K562 (cell line): ENCODE data around the gene TLR1. TPM values are rescaled to one million over a fixed set of nuclear protein-coding genes. Genes with fewer than 3 reads are reported as not detected.
A peak's percentile ranks its signal among the peaks of the same experiment; 100 is the strongest.

Experiments
- ATAC-seq: fragments of 200-7000 bp; cut with Tn5 transposase; 3 replicates; pipeline ENCODE4 v1.9.1; 2020; ENCODE audit warnings: moderate library complexity
- BruUV-seq: library from RNA; stranded (reverse); fragments of 400-500 nt; replicated peaks from 2 replicates; lab custom pipeline; 2021; lab: Mats Ljungman, UMichigan
- CTCF ChIA-PET: fragments of 300-600 bp; formaldehyde crosslinking; extraction: SDS; loops from one replicate; lab custom pipeline; 2021; ENCODE audit warnings: low intra/inter-chr PET ratio; lab: Yijun Ruan, JAX
- POLR2A ChIA-PET: fragments of 300-600, 350-650 bp; sonication (Branson Sonifier 250); formaldehyde crosslinking; extraction: SDS; loops from one replicate; lab custom pipeline; 2021; ENCODE audit warnings: antibody characterized with exemption, inconsistent platforms; lab: Yijun Ruan, JAX
- DNase-seq, 4 experiments: peaks; one replicate each; pipeline versions ENCODE4 v3.0.0 to v3.0.0-alpha.2; 2011 to 2018; ENCODE audit warnings: low spot score in 3 of 4, mixed read lengths in 3 of 4; ENCODE audit errors: extremely low read depth in 1 of 4
- FAIRE-seq: peaks from 2 replicates; lab custom pipeline; 2011; peaks lifted over from hg19 to GRCh38; lab: Jason Lieb, UNC
- H2AFZ ChIP-seq: 2 replicates; pipeline ENCODE4 v1.6.0; 2011; ENCODE audit warnings: low read depth, low read length, control low read depth, inconsistent platforms
- H3K27ac ChIP-seq: fragments of 200-600 bp; 3 replicates; pipeline ENCODE4 v1.8.0; 2011; ENCODE audit warnings: low read depth, mild to moderate bottlenecking, control low read depth, inconsistent platforms, low read length, moderate library complexity, mixed read lengths; ENCODE audit errors: extremely low read depth
- H3K27me3 ChIP-seq, 2 experiments: fragments of 300-600 bp in 1 of 2; 2 replicates in 1 of 2; 3 replicates in 1 of 2; pipeline versions ENCODE4 v1.6.0 to v1.8.0; 2011; ENCODE audit warnings: inconsistent platforms in 2 of 2, low read length in 2 of 2, mild to moderate bottlenecking in 1 of 2, mixed read lengths in 1 of 2, moderate library complexity in 1 of 2; ENCODE audit not compliant: control insufficient read depth in 2 of 2, insufficient read depth in 2 of 2
- H3K36me3 ChIP-seq: fragments of 300-600 bp; 3 replicates; pipeline ENCODE4 v1.8.0; 2011; ENCODE audit warnings: mild to moderate bottlenecking, low read length, inconsistent platforms; ENCODE audit not compliant: control insufficient read depth, insufficient read depth
- H3K4me1 ChIP-seq, 2 experiments: fragments of 200-600 bp in 1 of 2; replicated peaks in 1 of 2; 2 replicates in 1 of 2; 3 replicates in 1 of 2; pipeline versions ENCODE4 v1.5.1 to v1.8.0; 2011; ENCODE audit warnings: inconsistent platforms in 2 of 2, low read length in 2 of 2, mild to moderate bottlenecking in 1 of 2, mixed read lengths in 1 of 2, moderate library complexity in 1 of 2; ENCODE audit not compliant: control insufficient read depth in 2 of 2, insufficient read depth in 2 of 2
- H3K4me2 ChIP-seq: 2 replicates; pipeline ENCODE4 v1.6.1; 2011; ENCODE audit warnings: low read length, control low read depth, inconsistent platforms, mixed read lengths; ENCODE audit not compliant: insufficient read depth
- H3K4me3 ChIP-seq: fragments of 200-600 bp; sonication (generic), shearing (Covaris generic); 2 replicates; pipeline ENCODE4 v1.5.1; 2016; ENCODE audit warnings: control low read depth, inconsistent platforms
- H3K79me2 ChIP-seq: fragments of 200-600 bp; 3 replicates; pipeline ENCODE4 v1.8.0; 2011; ENCODE audit warnings: low read length, inconsistent platforms; ENCODE audit not compliant: control insufficient read depth, insufficient read depth
- H3K9ac ChIP-seq, 2 experiments: 2 replicates each; pipeline versions ENCODE4 v1.6.0 to v1.6.1; 2011; ENCODE audit warnings: low read depth in 2 of 2, low read length in 2 of 2, control low read depth in 1 of 2, inconsistent platforms in 1 of 2, mild to moderate bottlenecking in 1 of 2, mixed read lengths in 1 of 2; ENCODE audit not compliant: insufficient read depth in 1 of 2
- H3K9me1 ChIP-seq: one replicate; pipeline ENCODE4 v1.6.0; 2011; ENCODE audit warnings: inconsistent platforms, mild to moderate bottlenecking, low read length, moderate library complexity; ENCODE audit not compliant: control insufficient read depth, insufficient read depth
- H3K9me3 ChIP-seq: replicated peaks from 2 replicates; pipeline ENCODE4 v1.5.1; 2011; ENCODE audit warnings: low read depth, low read length, inconsistent platforms; ENCODE audit not compliant: control insufficient read depth, insufficient read depth
- H4K20me1 ChIP-seq: replicated peaks from 2 replicates; pipeline ENCODE4 v1.6.1; 2011; ENCODE audit warnings: low read length, inconsistent platforms, mixed read lengths; ENCODE audit not compliant: control insufficient read depth, insufficient read depth
- AFF1 ChIP-seq, 2 experiments: fragments of 450-650 bp; IDR thresholded peaks; 2 replicates each; pipeline ENCODE4 v1.6.1; 2018; ENCODE audit warnings: mild to moderate bottlenecking in 2 of 2, low read depth in 1 of 2; ENCODE audit not compliant: partially characterized antibody in 2 of 2
- CREM ChIP-seq: IDR thresholded peaks from 2 replicates; pipeline ENCODE4 v1.6.1; 2014; ENCODE audit warnings: antibody characterized with exemption, low read depth
- E2F3 ChIP-seq: fragments of 250-450 bp; sonication (Bioruptor Pico); IDR thresholded peaks from 2 replicates; pipeline ENCODE4 v1.4.0; 2020; ENCODE audit warnings: mild to moderate bottlenecking
- L3MBTL2 ChIP-seq: fragments of 450-650 bp; IDR thresholded peaks from 2 replicates; pipeline ENCODE4 v1.6.1; 2016; ENCODE audit warnings: mild to moderate bottlenecking, moderate library complexity
- MEIS2 ChIP-seq: fragments of 450-650 bp; IDR thresholded peaks from 2 replicates; pipeline ENCODE4 v1.6.1; 2014; ENCODE audit warnings: mild to moderate bottlenecking; ENCODE audit not compliant: partially characterized antibody
- PYGO2 ChIP-seq: fragments of 450-650 bp; IDR thresholded peaks from 2 replicates; pipeline ENCODE4 v1.6.1; 2016; ENCODE audit warnings: mild to moderate bottlenecking, missing genetic modification characterization, moderate library complexity, missing compliant biosample characterization
- RNF2 ChIP-seq: sonication (generic); IDR thresholded peaks from 2 replicates; pipeline ENCODE4 v1.6.1; 2016
- SMARCE1 ChIP-seq: fragments of 450-650 bp; IDR thresholded peaks from 2 replicates; pipeline ENCODE4 v1.7.1; 2016; ENCODE audit warnings: mild to moderate bottlenecking
- SP1 ChIP-seq: sonication (generic); formaldehyde crosslinking; IDR thresholded peaks from 2 replicates; pipeline ENCODE4 v1.8.1; 2022; ENCODE audit warnings: mild to moderate bottlenecking, missing genetic modification reagents
- WGBS: fragments of 100-300 bp; shearing (Covaris generic); methylation state at CpG from one replicate; pipeline ENCODE4 v1.1.6; 2016; ENCODE audit warnings: low coverage, mixed read lengths; ENCODE audit not compliant: insufficient coverage; ENCODE audit errors: missing lambda C conversion rate; 5-methylcytosine and 5-hydroxymethylcytosine counted together
- in situ Hi-C: fragments of 300-500 bp; cut with MboI; formaldehyde crosslinking; loops from 4 replicates; pipeline ENCODE4 v1.15.0; 2018; ENCODE audit warnings: inconsistent platforms, mixed read lengths
- intact Hi-C: fragments of 100-400 bp; cut with micrococcal nuclease; formaldehyde crosslinking; loops from 2 replicates; pipeline ENCODE4 v1.14.2; 2022
- polyA plus RNA-seq, 8 experiments: library from polyadenylated mRNA; depleted of rRNA in 4 of 8; stranded (reverse) in 5 of 8; unstranded in 3 of 8; fragments of >200 nt; fragmentation: Nextera tagmentation in 2 of 8; fragmentation: Illumina TruSeq in 1 of 8; extraction: Ambion mirVana in 2 of 8; extraction: Trizol in 1 of 8; gene quantifications; 2 replicates each; pipeline versions ENCODE4 v1.2.1 to v1.2.3, GENCODE V29; 2011 to 2014; ENCODE audit warnings: inconsistent platforms in 1 of 8, missing spikeins in 1 of 8
- total RNA-seq, 7 experiments: library from RNA; depleted of rRNA in 6 of 7; stranded (reverse); fragments of >200 nt in 6 of 7; fragmentation: Illumina TruSeq in 2 of 7; extraction: Trizol in 2 of 7; gene quantifications; 2 replicates each; pipeline versions ENCODE4 v1.2.1 to v1.2.3, GENCODE V29; 2011 to 2021; ENCODE audit warnings: low replicate concordance in 1 of 7
- TF ChIP-seq, protein P1 (sequence below): fragments of 200-800 bp; sonication (Bioruptor generic); IDR thresholded peaks from 2 replicates; pipeline ENCODE4 v1.6.1; 2016; ENCODE audit warnings: missing genetic modification characterization, missing compliant biosample characterization

TLR1 gene
- total and polyA plus RNA-seq, 9 of the 15 experiments (the other 6 are each of a cell fraction or from before 2014, with no cell fraction given), result 0.11 to 0.49 (median 0.29) TPM

DNA sequence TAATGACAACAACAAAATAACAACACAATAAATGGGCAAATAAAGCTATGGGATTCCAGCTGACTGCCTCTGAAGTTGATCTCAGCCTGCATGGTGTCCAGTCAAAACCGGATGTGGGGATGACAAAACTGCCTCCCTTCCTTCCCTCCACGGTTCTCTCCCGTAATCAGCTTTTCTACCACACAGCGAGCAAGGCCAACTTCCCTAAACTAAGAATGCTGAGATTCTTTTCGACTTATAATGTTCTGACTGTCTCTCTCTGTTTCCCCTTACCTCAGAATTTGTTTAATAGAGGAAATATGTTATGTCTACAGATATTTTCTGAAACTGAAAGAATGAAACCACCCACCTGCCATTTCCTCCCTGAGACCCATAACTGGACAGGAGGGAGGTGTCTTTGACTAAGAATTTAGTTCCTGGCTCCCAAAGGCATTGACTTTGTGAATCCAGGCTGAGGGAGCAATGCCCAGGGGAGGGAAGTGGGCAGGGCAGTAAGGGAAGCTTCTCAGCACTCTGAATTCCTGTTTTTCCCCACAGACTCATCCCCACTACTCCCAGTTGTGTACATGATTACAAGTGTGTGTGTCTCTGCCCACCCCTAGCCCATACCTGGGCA lies 1.0 kb upstream of the TLR1 start:
- Histone ChIP-seq H3K27ac (no peak overlapping the region), H3K4me2 (peak overlapping the region; percentile 22; the same call in 1 of the 2 replicates), H3K4me3 (no peak overlapping the region), H3K36me3 (no peaks in the 10 kb centered on the region), H3K4me1 (no peaks in the 10 kb centered on the region), H2AFZ (peak overlapping the region; percentile 62), H3K79me2 (no peaks in the 10 kb centered on the region), H3K27me3 (no peaks in the 10 kb centered on the region), H4K20me1 (no peaks in the 10 kb centered on the region), H3K9me3 (no peaks in the 10 kb centered on the region), H3K9ac (no peak overlapping the region), H3K9me1 (no peaks in the 10 kb centered on the region)
- DNase-seq (peak in 1 of 4 experiments; percentile 20), ATAC-seq (peak; percentile 77), FAIRE-seq (peak; percentile 88)
- in situ Hi-C loops, result no loop called here
- POLR2A ChIA-PET, result interaction anchor here (0.6 to 0.9 kb wide), 2 partner anchors 72 to 75 kb away, joined by 3 to 4 read pairs; no protein-coding TSS in a partner anchor
- no TSS peak for BruUV-seq
- CTCF ChIA-PET, result no interaction called here
- 7% methylated on average over 5 of the region's 5 CpGs for WGBS
- intact Hi-C loops, result no loop called here
- TF ChIP-seq MEIS2, result no peak
- TF ChIP-seq, protein P1, sequence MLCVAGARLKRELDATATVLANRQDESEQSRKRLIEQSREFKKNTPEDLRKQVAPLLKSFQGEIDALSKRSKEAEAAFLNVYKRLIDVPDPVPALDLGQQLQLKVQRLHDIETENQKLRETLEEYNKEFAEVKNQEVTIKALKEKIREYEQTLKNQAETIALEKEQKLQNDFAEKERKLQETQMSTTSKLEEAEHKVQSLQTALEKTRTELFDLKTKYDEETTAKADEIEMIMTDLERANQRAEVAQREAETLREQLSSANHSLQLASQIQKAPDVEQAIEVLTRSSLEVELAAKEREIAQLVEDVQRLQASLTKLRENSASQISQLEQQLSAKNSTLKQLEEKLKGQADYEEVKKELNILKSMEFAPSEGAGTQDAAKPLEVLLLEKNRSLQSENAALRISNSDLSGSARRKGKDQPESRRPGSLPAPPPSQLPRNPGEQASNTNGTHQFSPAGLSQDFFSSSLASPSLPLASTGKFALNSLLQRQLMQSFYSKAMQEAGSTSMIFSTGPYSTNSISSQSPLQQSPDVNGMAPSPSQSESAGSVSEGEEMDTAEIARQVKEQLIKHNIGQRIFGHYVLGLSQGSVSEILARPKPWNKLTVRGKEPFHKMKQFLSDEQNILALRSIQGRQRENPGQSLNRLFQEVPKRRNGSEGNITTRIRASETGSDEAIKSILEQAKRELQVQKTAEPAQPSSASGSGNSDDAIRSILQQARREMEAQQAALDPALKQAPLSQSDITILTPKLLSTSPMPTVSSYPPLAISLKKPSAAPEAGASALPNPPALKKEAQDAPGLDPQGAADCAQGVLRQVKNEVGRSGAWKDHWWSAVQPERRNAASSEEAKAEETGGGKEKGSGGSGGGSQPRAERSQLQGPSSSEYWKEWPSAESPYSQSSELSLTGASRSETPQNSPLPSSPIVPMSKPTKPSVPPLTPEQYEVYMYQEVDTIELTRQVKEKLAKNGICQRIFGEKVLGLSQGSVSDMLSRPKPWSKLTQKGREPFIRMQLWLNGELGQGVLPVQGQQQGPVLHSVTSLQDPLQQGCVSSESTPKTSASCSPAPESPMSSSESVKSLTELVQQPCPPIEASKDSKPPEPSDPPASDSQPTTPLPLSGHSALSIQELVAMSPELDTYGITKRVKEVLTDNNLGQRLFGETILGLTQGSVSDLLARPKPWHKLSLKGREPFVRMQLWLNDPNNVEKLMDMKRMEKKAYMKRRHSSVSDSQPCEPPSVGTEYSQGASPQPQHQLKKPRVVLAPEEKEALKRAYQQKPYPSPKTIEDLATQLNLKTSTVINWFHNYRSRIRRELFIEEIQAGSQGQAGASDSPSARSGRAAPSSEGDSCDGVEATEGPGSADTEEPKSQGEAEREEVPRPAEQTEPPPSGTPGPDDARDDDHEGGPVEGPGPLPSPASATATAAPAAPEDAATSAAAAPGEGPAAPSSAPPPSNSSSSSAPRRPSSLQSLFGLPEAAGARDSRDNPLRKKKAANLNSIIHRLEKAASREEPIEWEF, result no peak
- TF ChIP-seq E2F3 (CRISPR knock-in tag), result no peak
- TF ChIP-seq SMARCE1, result peak; percentile 28; the same call in 1 of the 2 replicates
- TF ChIP-seq AFF1 (IDR thresholded peaks at IDR 0.05; ENCODE audit: low read depth in 1 of 2, partially characterized antibody in 2 of 2), result no peak
- no peak for TF ChIP-seq RNF2
- TF ChIP-seq CREM, result no peak
- no peak for TF ChIP-seq PYGO2 (tag)
- TF ChIP-seq SP1, result no peak
- TF ChIP-seq L3MBTL2, result peak; percentile 19; the same call in 1 of the 2 replicates
